Activated naive CD4-positive, alpha-beta T cell treated with anti-CD3 and anti-CD28 coated beads for 36 hours (primary cell): ENCODE data around the gene SUMO2. TPM values are rescaled to one million over a fixed set of nuclear protein-coding genes. Genes with fewer than 3 reads are reported as not detected.
"Not testable (repeated sequence)": the region's sequence is repeated elsewhere in the genome, so short reads cannot be mapped to it uniquely, and the experiment has no call there.

Source experiments
- CTCF ChIA-PET: fragments of 350-600 bp; sonication (Branson Sonifier 250); formaldehyde crosslinking; loops from one replicate; lab custom pipeline; 2021; ENCODE audit warnings: antibody characterized with exemption; lab: Charles Lee
- DNase-seq: peaks from one replicate; pipeline ENCODE4 v3.0.0-alpha.2; 2020
- H3K27ac Mint-ChIP-seq: one replicate; pipeline ENCODE4 v1.8.0; 2021; ENCODE audit warnings: mild to moderate bottlenecking, mixed read lengths
- H3K27me3 Mint-ChIP-seq: one replicate; pipeline ENCODE4 v1.8.0; 2021; ENCODE audit warnings: low read depth, mixed read lengths
- H3K36me3 Mint-ChIP-seq: one replicate; pipeline ENCODE4 v1.8.0; 2021; ENCODE audit warnings: low read depth, mixed read lengths
- H3K4me1 Mint-ChIP-seq: one replicate; pipeline ENCODE4 v1.8.0; 2021; ENCODE audit warnings: low read depth, mixed read lengths
- H3K4me3 Mint-ChIP-seq: one replicate; pipeline ENCODE4 v1.8.0; 2021; ENCODE audit warnings: mild to moderate bottlenecking, moderate library complexity, mixed read lengths
- H3K9me3 Mint-ChIP-seq: one replicate; pipeline ENCODE4 v1.8.0; 2021; ENCODE audit warnings: mixed read lengths
- intact Hi-C: fragments of 100-400 bp; cut with micrococcal nuclease; formaldehyde crosslinking; loops from one replicate; pipeline ENCODE4 v1.15.1; 2023
- total RNA-seq, 2 experiments: library from RNA; stranded (reverse); gene quantifications; one replicate each; pipeline ENCODE4 v1.2.3, GENCODE V29; 2021

Gene SUMO2
- total RNA-seq, 2 experiments from 2014 or later = 633 to 688 TPM

DNA sequence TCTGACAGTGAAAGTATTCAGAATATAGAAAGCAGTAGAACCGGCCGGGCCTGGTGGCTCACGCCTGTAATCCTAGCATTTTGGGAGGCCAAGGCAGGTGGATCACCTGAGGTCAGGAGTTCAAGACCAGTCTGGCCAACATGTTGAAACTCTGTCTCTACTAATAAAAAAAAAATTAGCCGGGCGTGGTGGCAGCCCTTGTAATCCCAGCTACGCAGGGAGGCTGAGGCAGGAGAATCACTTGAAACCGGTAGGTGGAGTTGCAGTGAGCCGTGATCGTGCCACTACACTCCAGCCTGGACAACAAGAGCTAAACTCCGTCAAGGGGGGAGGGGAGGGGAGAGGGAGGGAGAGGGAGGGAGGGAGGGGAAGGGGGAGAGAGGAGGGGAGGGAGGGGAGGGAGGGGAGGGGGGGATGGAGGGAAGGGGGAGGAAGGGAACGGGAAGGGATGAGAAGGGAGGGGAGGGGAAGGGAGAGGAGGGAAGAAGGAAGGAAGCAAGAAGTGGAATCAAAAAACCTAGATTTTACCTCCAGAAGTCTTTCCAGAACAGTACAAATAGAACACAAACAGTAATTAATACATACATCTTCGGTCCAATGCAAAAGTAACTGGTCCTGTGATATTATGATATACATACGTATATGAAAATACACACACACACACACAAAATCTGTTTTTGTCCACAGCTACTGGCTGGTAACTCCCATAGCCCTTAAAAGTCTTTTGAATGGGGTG lies 40.4 kb downstream of the SUMO2 start:
- Mint-ChIP-seq H3K36me3 (peaks cover 33% of the 10 kb centered on the region), H3K4me1 (peaks cover 15% of the 10 kb centered on the region), H3K4me3 (no peak overlapping the region), H3K27me3 (no peaks in the 10 kb centered on the region), H3K9me3 (no peaks in the 10 kb centered on the region), H3K27ac (no peak overlapping the region)
- no peak for DNase-seq
- intact Hi-C loops = no loop called here
- CTCF ChIA-PET = interaction anchor here (1.0 kb wide), 1 partner anchor 28 kb away, joined by 3 read pairs; no protein-coding TSS in a partner anchor

DNA sequence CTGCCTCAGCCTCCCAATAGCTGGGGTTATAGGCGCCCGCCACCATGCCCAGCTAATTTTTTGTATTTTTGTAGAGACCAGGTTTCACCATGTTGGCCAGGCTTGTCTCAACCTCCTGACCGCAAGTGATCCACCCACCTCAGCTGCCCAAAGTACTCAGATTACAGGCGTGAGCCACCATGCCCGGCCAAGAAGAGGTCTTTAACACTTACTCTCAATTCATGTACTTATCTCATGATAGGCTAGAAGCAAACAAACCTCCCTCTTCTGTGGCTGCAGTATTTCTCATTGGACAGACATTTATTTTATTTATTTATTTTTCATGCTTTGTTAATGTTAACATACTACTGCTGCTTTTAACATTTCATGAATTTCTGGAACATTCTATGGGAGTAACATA lies 44.2 kb downstream of the SUMO2 start:
- Mint-ChIP-seq H3K36me3 (peaks cover 16% of the 10 kb centered on the region), H3K4me3 (no peak overlapping the region), H3K27ac (no peak overlapping the region), H3K27me3 (no peaks in the 10 kb centered on the region), H3K9me3 (no peaks in the 10 kb centered on the region), H3K4me1 (peaks cover 15% of the 10 kb centered on the region)
- no peak for DNase-seq
- CTCF ChIA-PET = no interaction called here
- intact Hi-C loops = no loop called here

DNA sequence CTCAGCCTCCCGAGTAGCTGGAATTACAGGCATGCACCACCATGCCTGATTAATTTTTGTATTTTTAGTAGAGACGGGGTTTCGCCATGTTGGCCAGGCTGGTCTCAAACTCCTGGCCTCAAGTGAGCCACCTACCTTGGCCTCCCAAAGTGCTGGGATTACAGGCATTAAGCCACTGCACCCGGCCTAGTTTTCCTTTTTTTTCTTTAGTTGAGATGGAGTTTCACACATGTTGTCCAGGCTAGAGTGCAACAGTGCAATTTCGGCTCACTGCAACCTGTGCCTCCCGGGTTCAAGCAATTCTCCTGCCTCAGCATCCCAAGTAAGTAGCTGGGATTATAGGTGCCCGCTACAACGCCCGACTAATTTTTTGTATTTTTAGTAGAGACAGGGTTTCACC lies 45.0 kb downstream of the SUMO2 start:
- H3K4me3 Mint-ChIP-seq, intact Hi-C loops, H3K9me3 Mint-ChIP-seq, H3K27me3 Mint-ChIP-seq, H3K27ac Mint-ChIP-seq, DNase-seq: not testable (repeated sequence)
- Mint-ChIP-seq H3K36me3 (peaks cover 14% of the 10 kb centered on the region), H3K4me1 (peaks cover 15% of the 10 kb centered on the region)
- CTCF ChIA-PET = interaction anchor here (1.1 kb wide), 1 partner anchor 179 kb away, joined by 3 read pairs; no protein-coding TSS in a partner anchor

DNA sequence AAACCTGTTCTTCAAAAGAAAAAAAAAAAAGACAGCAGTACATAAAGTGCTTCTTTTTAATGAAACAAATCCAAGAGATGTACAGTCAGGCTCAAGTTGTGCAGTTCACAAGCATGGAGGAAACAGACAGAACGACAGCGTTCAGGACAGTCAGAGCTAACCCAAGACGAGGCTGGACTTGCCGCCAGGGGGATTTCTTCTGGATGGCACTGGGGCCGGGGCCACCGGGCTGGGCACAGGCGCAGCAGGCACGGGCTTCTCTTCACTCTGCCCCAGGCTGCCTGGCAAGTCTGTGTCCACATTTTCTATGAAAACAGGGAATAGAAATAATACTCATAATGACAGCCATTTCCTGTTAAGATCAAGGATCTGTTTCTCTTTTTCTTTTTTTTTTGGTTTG lies 46.8 kb downstream of the SUMO2 start:
- H3K9me3 Mint-ChIP-seq = no peaks in the 10 kb centered on the region
- H3K27me3 Mint-ChIP-seq = no peaks in the 10 kb centered on the region
- peaks cover 5% of the 10 kb centered on the region for H3K36me3 Mint-ChIP-seq
- no peak overlapping the region for H3K27ac Mint-ChIP-seq
- H3K4me1 Mint-ChIP-seq = peaks cover 12% of the 10 kb centered on the region
- intact Hi-C loops = no loop called here
- CTCF ChIA-PET = no interaction called here
- DNase-seq = no peak
- no peak overlapping the region for H3K4me3 Mint-ChIP-seq

DNA sequence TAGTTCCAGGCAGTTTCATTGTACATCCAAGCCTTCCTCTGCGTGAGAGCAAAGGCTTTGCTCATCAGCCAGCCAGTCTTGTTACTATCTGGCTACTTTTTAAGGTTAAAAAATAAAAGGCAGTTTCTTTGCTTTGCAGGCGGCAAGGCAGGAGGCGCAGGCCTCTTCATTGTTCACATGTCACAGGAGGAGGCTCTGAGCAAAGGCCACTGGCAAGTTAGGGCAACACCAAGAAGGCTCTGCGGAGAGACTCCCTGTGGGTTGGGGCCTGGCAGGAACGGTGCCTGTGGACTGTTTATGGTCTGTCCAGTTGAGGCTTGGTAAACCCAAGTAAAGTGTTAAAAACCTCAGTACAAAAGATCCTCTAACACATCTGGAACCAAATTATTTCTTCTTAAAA lies 47.3 kb downstream of the SUMO2 start:
- no peak overlapping the region for H3K27ac Mint-ChIP-seq
- no peaks in the 10 kb centered on the region for H3K27me3 Mint-ChIP-seq
- peaks cover 5% of the 10 kb centered on the region for H3K36me3 Mint-ChIP-seq
- CTCF ChIA-PET = interaction anchor here (14.5 kb wide), 1 partner anchor 19 kb away, joined by 195 read pairs; no protein-coding TSS in a partner anchor
- no peak overlapping the region for H3K4me3 Mint-ChIP-seq
- peaks cover 12% of the 10 kb centered on the region for H3K4me1 Mint-ChIP-seq
- intact Hi-C loops = no loop called here
- H3K9me3 Mint-ChIP-seq = no peaks in the 10 kb centered on the region
- DNase-seq = no peak

DNA sequence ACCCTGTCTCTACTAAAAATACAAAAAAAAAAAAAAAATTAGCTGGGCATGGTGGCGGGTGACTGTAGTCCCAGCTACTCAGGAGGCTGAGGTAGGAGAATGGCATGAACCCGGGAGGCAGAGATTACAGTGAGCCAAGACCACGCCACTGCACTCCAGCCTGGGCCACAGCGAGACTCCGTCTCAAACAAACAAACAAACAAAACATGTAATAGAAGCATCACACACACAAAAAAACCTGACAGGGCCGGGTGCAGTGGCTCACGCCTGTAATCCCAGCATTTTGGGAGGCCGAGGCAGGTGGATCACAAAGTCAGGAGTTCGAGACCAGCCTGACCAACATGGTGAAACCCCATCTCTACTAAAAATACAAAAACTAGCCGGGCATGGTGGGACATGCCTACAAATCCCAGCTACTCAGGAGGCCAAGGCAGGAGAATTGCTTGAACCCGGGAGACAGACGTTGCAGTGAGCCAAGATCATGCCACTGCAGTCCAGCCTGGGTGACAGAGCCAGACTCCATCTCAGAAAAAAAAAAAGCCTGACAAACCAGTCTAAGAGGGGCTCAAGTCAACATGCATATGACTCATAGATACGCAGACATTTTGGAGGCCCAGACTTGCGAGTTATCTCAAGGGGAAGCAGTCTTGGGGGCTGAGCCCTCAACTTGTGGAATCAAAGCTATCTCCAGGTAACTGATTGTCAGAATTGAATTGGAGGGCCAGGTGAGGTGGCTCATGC lies 49.0 kb downstream of the SUMO2 start:
- H3K27ac Mint-ChIP-seq = peak overlapping the region; percentile 50
- not testable (repeated sequence) for H3K9me3 Mint-ChIP-seq, H3K4me3 Mint-ChIP-seq, H3K27me3 Mint-ChIP-seq, DNase-seq, H3K36me3 Mint-ChIP-seq
- peaks cover 16% of the 10 kb centered on the region for H3K4me1 Mint-ChIP-seq
- intact Hi-C loops = loop anchor here (5.0 kb wide), 1 partner anchor 69 kb away; no protein-coding TSS in a partner anchor
- CTCF ChIA-PET = interaction anchor here (1.1 to 14.5 kb wide), 4 partner anchors 9 to 38 kb away, joined by 4 to 195 read pairs (median 8); no protein-coding TSS in a partner anchor

DNA sequence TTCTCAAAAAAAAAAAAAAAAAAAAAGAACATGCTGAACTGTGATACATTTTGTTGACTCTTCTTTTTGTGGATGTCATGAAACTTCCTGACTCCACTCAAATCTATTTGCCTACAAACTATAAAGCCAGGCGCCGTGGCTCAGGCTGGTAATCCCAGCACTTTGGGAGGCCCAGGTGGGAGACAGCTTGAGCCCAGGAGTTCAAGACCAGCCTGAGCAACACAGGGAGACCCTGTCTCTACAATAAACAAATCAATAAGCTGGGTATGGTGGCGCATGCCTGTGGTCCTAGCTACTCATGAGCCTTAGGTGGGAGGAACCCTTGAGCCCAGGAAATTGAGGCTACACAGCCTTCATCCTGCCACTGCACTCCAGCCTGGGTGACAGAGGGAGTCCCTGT lies 49.8 kb downstream of the SUMO2 start:
- Mint-ChIP-seq H3K4me3 (no peak overlapping the region), H3K4me1 (peaks cover 16% of the 10 kb centered on the region), H3K36me3 (peaks cover 6% of the 10 kb centered on the region), H3K27me3 (no peaks in the 10 kb centered on the region), H3K27ac (peak overlapping the region; percentile 61), H3K9me3 (no peaks in the 10 kb centered on the region)
- intact Hi-C loops = loop anchor here (5.0 kb wide), 1 partner anchor 69 kb away; no protein-coding TSS in a partner anchor
- DNase-seq = no peak
- CTCF ChIA-PET = interaction anchor here (1.0 to 14.5 kb wide), 4 partner anchors 8 to 175 kb away, joined by 3 to 195 read pairs (median 8); no protein-coding TSS in a partner anchor

DNA sequence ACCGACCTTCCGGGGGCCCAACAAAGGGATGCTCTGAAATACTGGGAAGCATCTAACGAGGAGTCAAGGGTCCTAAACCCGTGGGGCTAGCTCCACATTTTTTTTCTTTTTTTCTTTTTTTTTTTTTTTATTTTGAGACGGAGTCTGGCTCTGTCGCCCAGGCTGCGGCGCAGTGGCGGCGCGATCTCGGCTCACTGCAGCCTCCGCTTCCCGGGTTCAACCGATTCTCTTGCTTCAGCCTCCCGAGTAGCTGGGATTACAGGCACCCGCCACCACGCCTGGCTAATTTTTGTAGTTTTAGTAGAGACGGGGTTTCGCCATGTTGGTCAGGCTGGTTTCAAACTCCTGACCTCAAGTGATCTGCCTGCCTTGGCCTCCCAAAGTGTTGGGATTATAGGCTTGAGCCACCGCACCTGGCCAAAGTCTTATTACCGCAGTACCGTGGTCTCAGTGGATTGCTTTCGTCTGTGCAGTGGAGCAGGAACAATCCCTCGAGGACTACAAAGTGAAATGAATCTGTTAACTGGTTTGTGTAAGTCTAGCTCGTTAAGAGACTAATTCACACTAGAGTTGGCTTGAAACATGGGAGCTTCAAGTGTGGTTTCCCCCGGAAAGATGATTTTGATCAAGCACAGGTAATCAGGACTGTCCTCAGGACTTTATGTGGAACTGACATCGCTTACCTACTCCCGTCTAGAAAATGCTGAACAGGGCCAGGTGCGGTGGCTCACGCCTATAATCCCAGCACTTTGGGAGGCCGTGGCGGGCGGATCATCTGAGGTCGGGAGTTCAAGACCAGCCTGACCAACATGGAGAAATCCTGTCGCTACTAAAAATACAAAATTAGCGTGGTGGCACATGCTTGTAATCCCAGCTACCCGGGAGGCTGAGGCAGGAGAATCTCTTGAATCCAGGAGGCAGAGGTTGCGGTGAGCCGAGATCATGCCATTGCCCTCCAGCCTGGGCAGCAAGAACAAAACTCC lies 50.5 kb downstream of the SUMO2 start:
- peak overlapping the region; percentile 85 for H3K4me3 Mint-ChIP-seq
- H3K36me3 Mint-ChIP-seq, H3K9me3 Mint-ChIP-seq, DNase-seq, H3K27me3 Mint-ChIP-seq: not testable (repeated sequence)
- H3K4me1 Mint-ChIP-seq = peaks cover 16% of the 10 kb centered on the region
- CTCF ChIA-PET = interaction anchor here (0.6 to 14.5 kb wide), 9 partner anchors 13 to 175 kb away, joined by 3 to 195 read pairs (median 4); no protein-coding TSS in a partner anchor
- intact Hi-C loops = loop anchor here (5.0 kb wide), 1 partner anchor 70 kb away; no protein-coding TSS in a partner anchor
- H3K27ac Mint-ChIP-seq = peak overlapping the region; percentile 86

DNA sequence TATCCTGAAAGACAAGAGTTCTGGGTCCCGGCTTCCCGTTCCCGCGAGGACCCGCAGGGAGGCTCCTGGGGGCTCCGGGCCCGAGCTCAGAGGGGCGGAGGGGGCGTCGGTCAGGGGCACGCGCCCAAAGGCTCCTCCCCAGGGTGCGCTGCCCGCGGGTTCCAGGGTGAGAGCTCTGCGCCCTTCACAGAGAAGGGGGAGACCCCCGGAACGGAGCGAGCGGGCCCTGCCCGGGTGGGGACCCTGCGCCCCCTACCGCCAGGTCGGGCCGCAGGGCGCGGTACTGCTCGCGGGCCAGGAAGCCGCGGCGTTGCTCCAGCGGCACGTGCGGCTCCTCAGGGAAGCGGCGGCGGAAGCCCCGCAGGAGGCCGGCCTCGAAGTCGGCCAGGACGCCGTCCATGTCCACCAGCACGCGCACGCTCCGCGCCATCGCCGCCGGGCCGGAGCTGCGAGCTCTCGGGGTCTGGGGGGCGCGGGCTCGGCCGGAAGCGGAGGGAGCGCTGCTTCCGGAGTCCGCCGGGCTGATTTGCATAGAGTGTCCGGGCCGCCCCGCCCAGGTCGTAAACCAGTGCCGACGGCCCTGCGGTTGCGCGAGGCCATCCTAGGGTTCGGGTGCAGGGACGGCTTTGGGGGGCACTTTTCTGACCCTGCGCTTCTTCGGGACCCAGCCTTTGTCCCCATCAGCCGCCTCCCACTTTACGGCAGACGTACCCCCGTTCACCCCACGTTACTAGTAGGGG lies 51.3 kb downstream of the SUMO2 start, which contains the start of gene NT5C:
NT5C (minus strand) TSS at position 465 of the 740 bp plus-strand sequence; CDS start at position 430, 35 bp downstream.
- Mint-ChIP-seq H3K4me1 (peaks cover 16% of the 10 kb centered on the region), H3K27me3 (no peaks in the 10 kb centered on the region), H3K4me3 (peak within 1 kb of the TSS; percentile 85), H3K27ac (peak within 1 kb of the TSS; percentile 86), H3K36me3 (peaks cover 6% of the 10 kb centered on the region), H3K9me3 (no peaks in the 10 kb centered on the region)
- peak; percentile 71 for DNase-seq
- intact Hi-C loops = loop anchor here (1.0 to 5.0 kb wide), 4 partner anchors 23 to 71 kb away; partner anchors contain the start of genes JPT1 and SUMO2
- CTCF ChIA-PET = interaction anchor here (0.6 to 14.5 kb wide), 17 partner anchors 14 to 727 kb away, joined by 3 to 195 read pairs (median 3); partner anchors contain the start of gene MRPL58

DNA sequence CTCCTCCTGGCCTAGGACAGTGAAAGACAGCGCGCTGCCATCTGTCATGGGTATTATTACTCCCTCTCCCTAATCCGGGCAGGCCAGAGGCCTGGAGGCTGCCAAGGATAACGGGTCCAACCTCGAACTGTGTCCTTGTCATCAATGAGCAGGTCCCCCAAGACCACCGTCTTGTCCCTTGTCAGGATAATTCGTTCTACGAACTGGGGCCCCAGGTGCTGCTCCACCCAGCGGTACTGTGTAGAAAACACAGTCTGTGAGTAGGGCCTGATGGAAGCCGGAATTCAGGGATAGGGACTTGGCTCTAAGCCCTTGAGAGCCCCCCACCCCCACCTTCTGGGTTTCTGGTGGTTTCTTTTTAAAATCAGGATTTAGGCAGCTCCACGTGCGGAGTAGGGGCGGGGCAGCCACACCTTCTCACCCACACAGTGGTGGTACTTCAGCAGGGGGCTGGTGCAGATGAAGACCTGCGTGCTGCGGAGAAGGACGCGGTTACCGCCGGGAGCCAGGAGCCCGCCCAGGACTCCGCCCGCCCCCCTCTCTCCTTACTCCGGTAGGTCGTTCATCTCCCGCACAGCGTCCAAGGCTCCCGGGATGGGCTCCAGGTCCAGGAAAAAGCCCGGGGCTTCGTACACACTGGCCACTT lies 52.0 kb downstream of the SUMO2 start:
- H3K27ac Mint-ChIP-seq = peak overlapping the region; percentile 85
- peaks cover 23% of the 10 kb centered on the region for H3K4me1 Mint-ChIP-seq
- intact Hi-C loops = loop anchor here (1.0 to 5.0 kb wide), 6 partner anchors 16 to 169 kb away; partner anchors contain the start of genes JPT1 and SUMO2
- peak; percentile 66 for DNase-seq
- H3K36me3 Mint-ChIP-seq = peaks cover 5% of the 10 kb centered on the region
- CTCF ChIA-PET = interaction anchor here (0.6 to 14.5 kb wide), 21 partner anchors 14 to 726 kb away, joined by 3 to 195 read pairs (median 3); partner anchors contain the start of gene MRPL58
- peak overlapping the region; percentile 85 for H3K4me3 Mint-ChIP-seq
- H3K27me3 Mint-ChIP-seq = no peaks in the 10 kb centered on the region
- H3K9me3 Mint-ChIP-seq = no peaks in the 10 kb centered on the region
